Astrocyte of the hippocampus (primary cell): ENCODE data around the gene PLCL1.

Experiments used
- DNase-seq: peaks from one replicate; pipeline ENCODE4 v3.0.0; 2011; ENCODE audit warnings: low read depth, low spot score

PLCL1 gene

GRCh38 chr2:197857476-197858107 lies 53.2 kb downstream of the PLCL1 start:
- no peak for DNase-seq

- no peak for DNase-seq
These were observed 54.3 kb downstream of the PLCL1 start for GRCh38 chr2:197858607-197859140.

DNA sequence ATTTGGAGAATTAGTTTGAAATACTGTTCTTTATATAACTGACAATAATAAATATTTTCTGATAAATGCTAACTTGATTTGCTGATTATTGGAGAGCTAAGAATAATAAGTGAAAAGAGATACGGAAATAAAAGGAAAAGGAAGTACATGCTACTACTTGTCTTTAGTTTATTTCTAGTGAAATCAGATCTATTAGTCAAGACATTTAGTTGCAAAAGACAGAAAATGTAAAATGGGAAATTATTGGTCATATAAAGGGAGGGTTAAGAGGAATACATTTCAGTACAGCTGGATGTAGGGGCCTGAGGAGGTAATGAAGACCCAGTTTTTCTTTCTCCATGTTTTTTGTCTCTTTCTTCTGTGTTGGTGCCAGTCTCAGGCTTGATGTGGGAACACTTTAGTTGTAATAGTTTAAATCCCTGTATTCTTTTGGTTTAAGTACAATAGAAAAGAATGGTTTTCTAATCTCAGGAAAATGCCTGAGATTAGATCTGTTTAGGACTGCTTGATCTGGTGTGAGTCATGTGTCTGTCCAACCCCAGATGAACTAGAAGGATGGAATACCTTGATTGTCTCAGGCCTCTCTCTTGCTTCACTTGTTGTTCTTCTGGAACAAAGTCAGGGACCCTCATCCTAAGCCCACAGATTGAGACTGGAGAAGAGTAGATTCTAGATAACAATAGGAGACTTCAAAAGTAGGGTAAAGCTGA lies 58.0 kb downstream of the PLCL1 start:
- no peak for DNase-seq

DNA sequence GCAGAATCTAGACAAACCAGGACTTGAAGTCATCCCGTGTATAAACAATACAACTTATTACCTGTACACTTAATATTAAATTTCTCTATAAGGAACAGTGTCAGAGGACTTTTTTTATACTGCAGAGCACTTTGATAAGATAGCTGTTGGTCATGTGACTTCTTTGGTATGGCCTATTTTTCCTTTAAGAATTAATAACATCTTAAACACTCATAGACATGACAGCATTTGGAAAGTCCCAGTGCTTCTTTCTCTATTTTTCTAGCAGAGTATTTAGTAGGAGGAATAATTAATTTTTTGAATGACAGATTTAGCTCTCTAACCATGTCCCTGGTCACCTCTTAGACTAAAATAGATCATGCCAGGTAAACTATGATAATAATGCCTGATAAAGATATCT lies 59.4 kb downstream of the PLCL1 start:
- DNase-seq: no peak

GRCh38 chr2:197866455-197866854 lies 62.1 kb downstream of the PLCL1 start:
- no peak for DNase-seq

DNA sequence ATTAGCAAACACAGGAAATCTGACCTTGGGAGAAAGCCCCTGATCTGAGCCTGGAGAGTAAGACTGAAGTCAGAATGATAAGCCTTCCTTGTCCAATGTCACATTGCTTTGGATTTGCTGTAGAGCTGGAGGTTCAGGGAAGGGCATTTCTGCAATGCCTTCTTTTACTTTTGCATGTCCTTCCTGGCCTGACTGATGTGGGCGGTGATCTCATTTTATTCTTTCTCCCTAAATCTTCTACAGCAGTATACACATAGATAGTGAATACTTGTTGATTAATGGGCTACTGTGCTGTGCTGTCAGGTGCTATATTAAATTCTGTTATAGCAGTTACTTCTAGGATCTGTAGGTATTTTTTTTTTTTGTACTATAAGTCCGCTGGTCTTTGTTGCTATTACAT lies 62.6 kb downstream of the PLCL1 start:
- DNase-seq: no peak

DNA sequence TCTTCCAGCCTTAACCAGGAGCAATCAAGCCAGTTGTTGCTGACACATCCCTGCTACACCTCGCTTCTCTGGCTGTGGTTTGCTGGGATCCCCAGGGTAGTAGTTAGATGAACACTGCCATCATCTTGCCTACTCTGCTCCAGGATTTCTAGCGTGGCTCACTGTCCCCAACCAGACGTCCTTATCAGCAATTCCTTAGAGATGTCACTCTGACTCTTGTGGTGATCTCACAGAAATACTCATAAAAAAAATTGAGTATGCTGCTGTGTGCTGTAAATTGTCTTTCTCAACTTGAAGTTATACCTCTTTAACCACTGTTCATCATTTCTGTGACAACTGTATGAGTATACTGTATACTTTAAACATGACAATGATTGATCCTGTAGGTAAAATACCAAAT lies 63.2 kb downstream of the PLCL1 start:
- DNase-seq: no peak

DNA sequence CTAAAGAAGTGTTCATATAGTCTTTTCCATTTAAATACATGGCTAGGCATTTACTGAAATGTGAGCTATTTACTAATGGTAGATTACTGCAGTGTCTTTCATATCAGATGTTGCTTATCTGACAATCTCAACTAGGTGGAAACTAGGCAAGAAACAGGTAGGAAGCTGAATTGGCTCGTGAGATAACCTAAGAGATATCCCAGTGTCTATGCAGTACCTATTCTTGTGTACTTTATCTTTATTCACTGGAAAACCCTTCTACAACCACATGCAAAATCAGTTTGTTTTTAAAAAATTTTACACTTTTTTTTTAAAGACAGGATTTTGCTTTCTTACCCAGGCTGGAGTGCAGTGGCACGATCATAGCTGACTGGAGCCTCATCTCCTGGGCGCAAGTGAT lies 63.8 kb downstream of the PLCL1 start:
- DNase-seq: no peak

DNA sequence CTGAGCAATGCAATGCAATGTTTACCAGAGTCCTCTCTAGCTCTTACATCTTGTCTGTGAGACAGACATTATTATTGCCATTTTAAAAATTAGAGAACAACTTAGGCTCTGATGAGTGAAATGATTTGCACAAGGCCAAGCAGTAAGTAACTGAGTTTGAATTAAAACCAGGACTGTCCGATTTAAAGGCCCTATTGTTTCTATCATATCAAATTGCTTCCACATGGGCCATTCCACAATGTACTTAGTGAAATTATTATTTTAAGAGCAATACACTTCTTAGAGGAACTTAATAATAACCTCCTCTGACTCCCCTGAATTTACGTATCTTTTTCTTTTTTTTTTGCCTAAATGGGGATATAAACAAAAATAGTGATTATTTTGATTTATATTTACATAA lies 64.6 kb downstream of the PLCL1 start:
- no peak for DNase-seq

DNA sequence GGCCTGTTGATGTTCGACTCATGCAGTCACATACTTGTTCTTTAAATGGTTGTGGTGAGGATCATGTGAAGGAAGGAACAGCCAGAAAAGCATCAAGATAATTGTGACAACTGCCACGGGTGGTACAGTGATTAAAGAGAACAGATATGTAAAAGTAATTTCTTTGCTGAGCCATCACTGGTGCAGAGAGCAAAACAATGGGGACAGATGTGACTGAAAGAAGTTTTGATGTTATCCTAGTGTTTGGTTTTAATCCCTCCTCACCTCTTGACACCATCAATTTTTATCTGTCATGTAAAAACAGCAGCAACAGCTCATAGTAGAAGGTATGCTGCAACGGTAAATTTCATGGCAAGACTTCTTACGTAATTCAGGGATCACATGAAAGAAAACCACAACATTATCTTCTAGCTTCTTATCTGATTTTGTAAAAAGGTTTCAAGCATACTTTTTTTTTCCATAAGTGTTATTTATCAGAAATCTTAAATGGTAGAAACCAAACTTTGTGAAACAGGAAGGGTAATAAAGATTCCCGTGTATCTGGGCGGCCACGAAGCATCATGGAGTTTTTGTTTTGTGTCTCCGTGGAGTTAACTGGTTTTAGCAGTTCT lies 65.2 kb downstream of the PLCL1 start:
- no peak for DNase-seq

DNA sequence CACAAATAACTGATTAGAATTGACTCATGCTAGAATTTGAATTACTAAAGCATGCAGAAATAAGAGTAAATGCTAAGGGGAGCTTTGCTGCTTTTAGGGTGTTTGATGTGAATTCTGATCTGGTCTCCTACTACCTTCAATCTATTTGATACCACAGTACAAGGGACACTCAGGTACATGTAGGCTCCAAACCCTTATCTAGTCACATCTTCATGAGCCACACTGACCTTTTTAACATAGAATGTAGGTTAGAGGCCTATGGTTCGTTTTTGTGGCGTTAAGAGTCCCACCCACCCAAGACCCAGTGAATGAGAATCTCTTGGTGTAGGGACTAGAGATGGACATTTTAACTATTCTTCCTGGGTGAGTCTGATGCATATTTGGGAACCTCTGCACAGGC lies 65.7 kb downstream of the PLCL1 start:
- DNase-seq: no peak

DNA sequence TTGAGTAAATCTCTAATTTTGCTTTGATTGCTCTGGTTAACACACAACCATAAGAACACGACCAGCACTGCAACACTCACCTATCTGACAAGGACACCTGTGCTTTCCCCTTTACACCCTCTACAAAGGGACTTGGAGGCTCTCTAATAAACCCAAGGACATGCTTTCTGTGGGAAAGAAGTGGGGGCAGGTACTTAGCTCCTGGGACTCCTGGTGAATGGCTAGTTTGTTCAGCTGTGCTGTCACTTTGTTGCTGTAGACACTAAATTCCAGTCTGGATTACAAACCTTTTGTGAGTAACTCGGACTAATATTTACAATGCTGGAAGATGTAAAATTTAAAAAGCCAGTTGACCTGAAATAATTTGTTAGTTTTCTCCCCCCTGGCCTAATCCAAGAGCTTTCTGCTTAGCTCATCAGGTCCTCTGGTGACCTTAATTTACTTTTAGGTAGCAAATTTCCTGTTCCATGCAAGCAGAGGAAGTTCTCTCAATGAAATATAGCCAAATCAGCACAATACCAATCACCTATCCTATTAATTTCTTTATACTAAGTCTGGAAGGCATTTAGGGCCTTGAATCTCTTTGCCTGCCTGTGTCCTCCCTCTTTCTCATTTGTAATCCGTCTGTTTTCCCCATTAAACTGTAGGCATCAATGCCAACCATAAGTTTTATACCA lies 67.5 kb downstream of the PLCL1 start:
- DNase-seq: no peak

- peak; percentile 85 for DNase-seq
These were observed 68.9 kb downstream of the PLCL1 start for GRCh38 chr2:197873293-197873701.

DNA sequence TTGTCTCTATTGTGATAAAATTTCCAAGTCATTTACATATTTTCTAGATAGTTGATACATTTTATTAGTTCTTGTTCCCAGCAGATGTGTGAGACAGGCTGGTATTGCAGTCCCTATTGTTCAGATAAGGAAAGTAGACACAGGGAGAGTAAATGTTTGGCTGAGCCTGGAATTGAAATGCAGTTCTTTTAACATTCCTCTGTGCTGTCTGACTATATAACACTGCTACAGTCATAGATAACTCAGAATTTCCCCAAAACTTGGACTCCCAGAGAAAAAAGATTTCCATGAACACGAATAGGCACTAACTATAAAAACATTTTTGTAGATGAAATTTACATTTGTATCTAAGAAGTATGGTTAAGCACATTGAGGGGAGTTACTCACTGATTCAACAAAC lies 71.4 kb downstream of the PLCL1 start:
- DNase-seq: no peak

- no peak for DNase-seq
These were observed 72.1 kb downstream of the PLCL1 start for GRCh38 chr2:197876524-197876923.

DNA sequence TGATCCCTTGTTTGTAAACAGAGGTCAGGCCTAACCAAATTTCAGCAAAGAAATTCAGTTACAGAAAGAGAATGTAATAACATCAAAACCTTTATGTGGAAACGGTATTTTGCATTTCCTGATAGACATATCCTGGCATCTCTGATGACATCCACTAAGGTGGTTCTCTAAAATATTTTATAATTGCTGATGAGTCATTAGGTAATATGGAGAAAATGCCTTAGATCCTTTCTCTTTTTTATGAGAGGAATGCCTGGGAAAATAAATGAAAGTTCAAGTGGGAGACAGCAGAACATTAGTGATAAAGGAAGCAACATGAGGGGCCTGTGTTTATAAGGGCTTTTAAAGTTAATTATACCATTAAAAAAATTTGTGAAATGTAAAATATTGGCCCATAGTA lies 72.6 kb downstream of the PLCL1 start:
- no peak for DNase-seq

DNA sequence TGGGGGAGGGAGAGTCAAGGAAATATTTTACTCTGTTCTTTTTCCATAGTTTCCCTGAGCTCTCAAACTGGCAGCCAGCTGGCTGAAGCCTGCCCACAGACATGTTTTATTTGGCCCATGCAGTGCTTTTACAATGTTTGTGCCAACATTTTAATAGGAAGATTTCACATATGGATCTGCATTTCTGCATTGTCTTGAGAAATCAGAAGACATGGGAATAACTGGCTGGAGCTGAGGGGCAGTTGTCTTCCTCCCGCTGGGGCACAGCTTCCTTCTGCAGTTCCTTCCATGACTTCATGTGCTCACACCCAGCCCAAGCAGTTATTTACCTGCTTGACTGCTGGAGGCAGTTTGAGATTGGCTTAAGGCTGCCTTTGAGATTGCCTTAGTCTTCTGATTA lies 74.4 kb downstream of the PLCL1 start:
- DNase-seq: peak; percentile 53

DNA sequence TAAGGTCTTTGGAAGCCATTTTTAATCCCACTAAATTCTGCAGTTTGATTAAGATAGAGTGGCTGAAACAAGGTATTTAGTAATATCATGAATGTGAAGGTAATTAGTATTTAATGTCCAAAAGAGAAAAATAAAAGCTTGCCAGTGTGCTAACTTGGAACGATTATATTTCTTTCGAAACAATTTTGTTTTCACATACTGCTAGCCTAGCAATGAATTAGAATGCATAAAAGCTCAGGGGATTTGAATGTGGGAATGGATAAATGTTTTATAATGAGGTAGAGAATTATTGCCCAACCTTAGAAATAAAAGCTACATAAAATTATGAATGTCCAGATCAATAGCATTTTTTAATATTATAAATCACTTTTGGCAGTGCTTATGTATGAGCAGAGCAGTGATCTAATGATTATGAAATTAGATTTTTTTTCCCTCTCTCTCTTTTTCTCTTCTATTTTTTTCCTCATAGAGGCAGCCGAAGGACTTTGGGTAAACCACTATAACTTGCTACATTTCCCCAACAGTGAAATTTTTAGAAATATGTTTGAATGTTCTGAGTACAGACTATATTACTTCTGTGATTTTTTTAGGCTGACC lies 75.5 kb downstream of the PLCL1 start:
- DNase-seq: no peak

- DNase-seq: peak; percentile 51
These were observed 79.1 kb downstream of the PLCL1 start for GRCh38 chr2:197883354-197884032.

- DNase-seq: no peak
These were observed 79.9 kb downstream of the PLCL1 start for GRCh38 chr2:197884252-197884651.

GRCh38 chr2:197885126-197885525 lies 80.7 kb downstream of the PLCL1 start:
- DNase-seq: no peak
